HG03378 (cell line): ENCODE results near the gene WDR35.
"Not testable (repeated sequence)": the region's sequence is repeated elsewhere in the genome, so short reads cannot be mapped to it uniquely, and the experiment has no call there.

ENCODE experiments used
- ATAC-seq: cut with Tn5 transposase; IDR thresholded peaks from one replicate; pipeline ENCODE4 v1.9.1; 2021; ENCODE audit warnings: mild to moderate bottlenecking, moderate library complexity; ENCODE audit not compliant: unreplicated experiment

Gene WDR35

DNA sequence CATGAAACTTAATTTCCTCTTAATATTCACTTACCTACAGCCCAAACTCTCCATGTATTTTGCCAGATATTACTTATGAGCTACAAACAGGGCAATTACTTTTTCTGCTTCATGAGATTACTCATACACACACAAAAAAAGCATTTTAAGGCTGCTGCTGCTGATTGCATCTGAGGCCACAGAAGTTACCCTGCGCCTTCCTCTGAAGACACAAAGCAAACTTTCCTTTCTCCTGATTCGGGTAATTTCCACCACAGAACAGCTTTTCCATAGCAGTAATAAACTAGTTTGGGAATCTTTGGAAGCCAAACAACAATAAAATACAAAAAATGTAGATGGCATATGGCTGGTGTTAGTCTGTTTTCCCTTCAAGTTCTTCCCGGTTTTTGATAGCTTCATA lies 94.4 kb downstream of the WDR35 start:
- ATAC-seq = no peak

DNA sequence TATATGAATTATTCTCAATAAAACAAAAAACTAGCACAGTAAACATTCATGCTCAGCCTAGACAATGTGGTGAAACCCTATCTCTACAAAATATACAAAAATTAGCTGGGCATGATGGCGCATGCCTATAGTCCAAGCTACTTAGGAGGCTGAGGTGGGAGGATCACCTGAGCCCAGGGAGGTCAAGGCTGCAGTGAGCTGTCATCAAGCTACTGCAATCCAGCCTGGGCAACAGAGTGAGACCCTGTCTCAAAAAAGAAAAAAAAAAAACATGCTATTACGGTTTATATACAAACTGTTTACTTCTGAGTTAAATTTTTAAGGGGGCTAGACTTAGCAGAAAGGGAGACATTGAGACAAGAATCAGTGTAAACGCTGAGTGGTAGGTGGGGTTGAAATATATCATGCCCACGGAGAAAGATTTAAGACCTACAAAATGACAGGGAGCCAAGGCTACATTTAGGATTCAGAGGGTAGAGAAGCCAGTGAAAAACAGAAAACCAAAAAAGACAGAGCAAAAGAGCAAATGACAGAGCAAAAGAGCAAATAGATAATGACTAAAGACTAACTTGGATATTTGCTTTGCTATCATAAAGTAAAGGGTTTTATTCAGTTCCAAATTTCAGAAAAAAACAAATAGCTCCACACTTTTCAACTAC lies 95.6 kb downstream of the WDR35 start:
- peak; percentile 11 for ATAC-seq

DNA sequence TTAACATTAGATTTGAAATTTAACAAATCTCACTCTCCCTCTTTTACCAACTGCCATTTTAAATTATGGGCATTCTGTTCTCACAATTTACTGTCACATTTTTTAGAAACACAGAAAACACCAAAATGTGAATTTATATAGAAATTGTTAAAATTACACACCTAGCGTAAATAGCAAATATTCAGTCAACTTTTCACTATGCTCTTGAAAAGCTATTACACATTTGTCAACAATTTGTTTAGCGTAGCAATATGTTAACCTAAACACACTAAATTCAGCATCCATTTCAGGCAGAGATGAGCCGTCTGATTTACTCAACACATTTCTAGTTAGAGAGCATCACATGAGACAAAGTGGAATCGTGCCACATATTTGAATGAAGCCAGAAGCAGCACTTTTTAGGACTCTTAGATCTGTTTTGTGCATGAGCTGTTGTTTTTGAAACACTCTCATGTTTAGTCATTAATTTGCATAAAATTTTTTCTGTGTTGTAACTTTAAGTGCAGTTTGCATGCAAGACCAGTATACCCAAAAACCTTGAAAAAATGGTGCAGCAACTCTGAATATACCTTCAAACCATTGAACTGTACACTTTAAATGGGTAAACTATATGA lies 96.3 kb downstream of the WDR35 start:
- ATAC-seq = peak; percentile 84

DNA sequence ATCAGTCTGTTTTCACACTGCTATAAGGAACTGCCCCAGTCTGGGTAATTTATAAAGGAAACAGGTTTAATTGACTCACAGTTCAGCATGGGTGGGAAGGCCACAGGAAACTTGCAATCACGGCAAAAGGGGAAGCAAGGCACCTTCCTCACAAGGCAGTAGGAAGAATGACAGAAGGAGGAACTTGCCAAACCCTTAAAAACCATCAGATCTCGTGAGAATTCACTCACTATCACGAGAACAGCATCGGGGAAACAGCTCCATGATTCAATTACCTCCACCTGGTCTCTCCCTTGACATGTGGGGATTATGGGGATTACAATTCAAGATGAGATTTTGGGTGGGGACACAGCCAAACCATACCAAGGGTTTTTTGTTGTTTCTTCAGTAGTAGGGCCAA lies 97.9 kb downstream of the WDR35 start:
- not testable (repeated sequence) for ATAC-seq

DNA sequence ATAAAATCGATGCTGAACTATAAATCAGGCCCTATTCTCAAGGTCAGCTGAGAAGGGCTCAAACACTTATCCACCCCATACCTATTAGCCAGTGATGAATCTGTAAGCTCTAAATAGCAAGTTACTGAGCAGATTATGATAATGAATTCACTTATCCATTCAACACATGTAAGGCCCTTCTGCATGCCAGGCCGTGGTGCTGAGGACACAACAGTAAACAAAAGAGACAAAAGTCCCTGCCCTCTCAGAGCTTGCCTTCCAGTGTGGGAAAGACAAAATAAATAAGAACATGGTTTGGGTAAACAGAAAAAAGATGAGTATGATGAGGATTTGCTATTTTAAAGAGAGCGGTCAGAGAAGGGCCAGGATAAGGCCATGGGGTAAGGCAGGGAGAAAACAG lies 99.8 kb downstream of the WDR35 start:
- no peak for ATAC-seq

DNA sequence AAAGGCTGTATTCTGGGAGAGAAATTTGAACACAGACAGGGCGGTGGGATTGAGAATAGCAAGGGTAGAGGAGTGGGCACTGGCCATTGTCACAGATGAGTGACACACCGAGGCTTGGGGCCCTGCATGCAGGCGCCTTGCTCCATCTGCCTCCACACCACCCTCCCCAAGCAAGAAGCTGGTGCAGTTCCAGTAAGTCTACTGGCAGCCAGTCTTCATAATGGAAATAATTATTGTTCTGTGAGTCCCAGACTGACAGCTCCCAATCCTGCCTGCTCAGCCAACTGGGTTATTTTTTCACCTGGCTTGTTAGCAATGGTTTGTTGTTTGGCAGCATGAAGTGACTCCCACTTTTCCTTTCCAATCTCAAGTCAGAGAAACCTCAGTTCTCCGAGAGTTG lies 101.1 kb downstream of the WDR35 start:
- no peak for ATAC-seq

DNA sequence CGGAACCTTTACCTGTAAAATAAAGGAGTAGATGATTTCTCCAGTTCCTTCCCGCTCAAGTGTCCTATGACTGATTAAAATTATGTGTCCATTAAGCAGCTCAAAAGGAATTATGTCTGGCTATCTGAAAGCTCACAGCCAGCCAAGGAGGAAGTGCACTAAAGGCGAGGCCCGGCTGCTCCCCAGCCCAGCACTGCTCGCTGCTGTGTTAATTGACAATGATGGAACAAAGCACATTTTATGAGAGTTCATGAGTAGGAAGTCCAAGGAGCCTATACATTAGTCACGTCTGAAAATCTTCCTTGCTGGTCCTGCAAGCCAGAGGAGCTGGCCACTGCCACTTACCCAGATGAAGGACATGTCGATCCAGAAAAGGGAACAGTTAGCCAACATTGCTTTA lies 102.4 kb downstream of the WDR35 start:
- no peak for ATAC-seq

DNA sequence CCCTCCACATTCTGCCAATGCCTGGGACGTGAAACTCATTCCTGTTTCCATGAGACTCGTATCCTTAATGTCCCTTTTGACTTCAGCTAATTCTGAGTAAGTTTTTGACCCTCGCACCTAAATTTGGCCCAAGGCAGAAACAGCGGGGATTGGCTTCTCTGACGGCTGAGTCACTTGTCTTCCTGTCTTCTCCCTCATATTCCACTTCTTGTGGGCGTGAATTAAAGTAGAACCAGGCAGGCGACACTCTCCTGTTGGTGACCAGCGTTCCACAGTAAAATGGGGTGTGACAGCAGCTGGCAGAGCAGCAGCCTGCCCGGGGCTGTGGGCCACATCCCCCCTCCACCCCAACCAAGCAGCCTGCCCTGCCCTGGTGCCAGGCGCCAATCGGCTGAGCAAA lies 103.6 kb downstream of the WDR35 start:
- no peak for ATAC-seq

DNA sequence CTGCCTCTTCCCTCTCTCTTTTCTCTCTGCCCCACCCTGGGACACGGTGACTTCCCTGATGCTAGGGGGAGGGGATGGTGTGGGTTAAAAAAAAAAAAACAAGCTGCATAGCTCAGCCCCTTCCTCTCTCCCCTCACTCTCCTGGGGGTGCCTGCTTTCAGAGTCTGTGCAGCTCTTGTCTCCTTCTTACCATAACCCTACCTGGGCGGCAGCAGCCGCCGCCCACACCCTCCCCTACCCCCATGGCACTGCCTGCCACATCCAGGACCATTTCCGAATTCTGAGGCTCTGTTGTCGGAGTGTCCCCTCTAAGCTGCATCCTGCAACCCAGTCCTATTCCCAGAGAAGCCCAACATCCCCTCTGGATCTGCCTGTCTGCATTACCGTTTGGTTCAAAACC lies 104.1 kb downstream of the WDR35 start:
- ATAC-seq = no peak

DNA sequence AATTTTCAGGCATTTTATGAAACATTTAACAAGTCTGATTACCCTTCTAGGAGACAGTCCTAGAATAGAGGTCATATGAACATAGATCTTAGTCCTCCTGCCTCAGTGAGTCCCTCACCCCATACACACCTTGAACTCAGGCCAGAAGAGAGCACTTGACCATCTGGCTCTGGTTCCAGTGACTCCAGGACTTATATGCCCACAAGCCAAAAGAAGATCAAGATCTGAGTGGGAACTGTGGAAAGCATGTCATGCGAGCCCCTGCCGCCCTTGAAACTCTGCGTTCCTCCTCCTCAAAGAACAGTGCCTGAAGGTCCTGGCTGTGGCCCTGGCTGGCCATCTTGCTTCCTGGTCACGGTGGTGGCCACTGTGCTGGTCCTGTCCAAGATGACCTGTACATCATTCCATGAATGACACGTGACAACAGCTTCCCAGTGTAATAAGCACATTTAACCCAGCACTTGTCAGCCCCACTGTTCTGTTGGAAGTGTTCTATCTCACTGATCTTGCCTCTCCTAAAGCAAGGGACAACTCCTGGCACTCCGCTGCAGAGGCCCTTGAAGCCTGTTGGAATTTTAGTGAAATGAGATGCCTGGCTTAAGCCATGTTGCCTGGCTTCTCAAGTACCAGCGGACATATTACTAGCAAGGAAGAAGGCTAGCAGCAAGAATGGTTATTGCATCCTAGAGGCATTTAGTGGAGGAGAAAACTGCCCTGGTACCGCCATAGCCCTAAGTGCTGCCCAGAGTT lies 105.8 kb downstream of the WDR35 start:
- ATAC-seq = no peak

DNA sequence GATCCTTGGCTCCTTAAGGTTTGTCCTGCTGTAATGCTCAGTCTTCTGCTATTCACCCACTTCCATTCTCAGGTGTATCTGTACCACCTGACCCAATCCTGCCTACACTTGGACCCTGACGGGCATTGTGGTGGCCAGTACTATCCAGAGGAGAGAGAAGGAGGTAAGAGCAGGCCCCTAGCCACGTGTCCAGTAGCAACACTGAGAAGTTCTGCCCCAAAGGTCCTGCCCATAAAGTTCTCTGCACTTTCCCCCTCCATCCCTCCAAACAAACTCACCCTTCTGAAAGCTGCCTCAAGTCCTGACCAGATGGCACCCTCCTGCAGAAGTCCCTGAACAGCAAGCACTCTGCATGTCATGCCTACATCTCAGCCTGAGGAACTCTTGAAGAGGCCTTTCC lies 106.4 kb downstream of the WDR35 start:
- ATAC-seq = no peak

DNA sequence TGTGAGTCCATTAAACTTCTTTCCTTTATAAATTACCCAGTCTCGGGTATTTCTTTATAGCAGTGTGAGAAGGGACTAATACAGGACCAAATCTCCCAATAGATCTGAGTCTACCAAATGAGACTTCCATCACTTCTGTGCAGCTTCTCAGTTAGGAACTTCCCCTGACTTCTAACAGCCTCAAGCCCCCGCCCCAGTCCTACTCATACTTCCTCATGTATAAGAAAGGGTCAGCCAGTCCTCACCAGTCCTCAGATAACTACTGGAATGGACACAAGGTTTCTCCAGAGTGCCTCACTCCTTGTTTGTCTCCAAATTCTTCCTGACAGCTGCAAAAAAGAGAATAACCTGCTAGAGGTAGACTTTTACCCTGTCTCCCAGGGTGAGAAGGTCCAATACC lies 107.6 kb downstream of the WDR35 start:
- no peak for ATAC-seq

DNA sequence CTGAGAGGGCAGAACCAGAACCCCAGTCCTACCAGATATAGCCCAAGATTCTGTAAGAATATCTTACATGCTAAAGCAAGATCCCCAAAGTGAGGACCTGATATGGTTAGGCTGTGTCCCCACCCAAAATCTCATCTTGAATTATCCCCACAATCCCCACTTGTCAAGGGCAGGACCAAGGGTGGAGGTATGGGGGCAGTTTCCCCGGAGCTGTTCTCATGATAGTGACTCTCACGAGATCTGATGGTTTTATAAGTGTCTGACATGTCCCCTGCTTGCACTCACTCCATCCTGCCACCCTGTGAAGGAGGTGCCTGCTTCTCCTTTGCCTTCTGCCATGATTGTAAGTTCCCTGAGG lies 108.0 kb downstream of the WDR35 start:
- ATAC-seq = no peak

DNA sequence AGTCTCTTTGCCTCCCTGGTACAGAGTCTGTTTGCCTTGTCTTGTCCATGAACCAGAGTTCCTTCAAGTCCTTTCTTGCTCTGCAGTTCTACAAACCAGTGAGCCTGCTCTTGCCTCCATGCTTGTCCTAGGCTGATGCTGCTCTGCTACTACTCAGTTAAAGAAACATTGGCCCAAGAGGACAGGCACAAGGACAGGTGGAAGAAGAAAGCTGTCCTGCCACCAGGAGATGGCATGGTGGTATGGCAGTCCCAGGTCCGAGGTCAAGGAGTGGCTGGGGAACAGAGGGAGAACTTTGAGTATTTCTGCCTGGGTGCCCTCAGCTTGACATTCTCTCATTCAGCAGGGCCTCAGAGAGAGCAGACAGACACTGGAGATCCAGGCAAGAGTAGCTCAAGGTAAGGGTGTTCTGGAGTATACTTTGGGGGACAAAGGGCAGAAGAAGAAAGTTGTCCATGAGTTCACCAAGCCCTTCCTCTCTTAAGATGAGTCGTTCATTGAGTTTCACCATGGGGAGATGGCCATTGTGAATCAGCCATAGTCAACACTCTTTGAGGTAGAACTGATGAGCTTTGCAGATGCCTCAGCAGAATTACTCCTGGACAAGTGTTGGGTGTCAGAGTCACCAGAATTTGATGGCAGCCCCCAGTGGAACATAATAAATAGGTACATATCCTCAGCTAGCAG lies 108.5 kb downstream of the WDR35 start:
- ATAC-seq = no peak

DNA sequence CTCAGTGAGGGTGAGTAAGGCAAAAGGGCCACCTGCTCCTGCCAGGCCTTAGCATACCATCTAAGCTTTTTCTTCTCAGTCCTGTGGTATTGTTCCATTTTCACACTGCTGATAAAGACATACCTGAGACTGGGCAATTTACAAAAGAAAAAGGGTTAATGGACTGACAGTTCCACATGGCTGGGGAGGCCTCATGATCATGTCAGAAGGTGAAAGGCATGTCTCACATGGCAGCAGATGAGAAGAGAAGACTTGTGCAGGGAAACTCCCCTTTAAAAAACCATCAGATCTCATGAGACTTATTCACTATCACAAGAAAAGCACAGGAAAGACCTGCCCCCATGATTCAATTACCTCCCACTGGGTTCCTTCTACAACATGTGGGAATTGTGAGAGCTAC lies 109.7 kb downstream of the WDR35 start:
- not testable (repeated sequence) for ATAC-seq

DNA sequence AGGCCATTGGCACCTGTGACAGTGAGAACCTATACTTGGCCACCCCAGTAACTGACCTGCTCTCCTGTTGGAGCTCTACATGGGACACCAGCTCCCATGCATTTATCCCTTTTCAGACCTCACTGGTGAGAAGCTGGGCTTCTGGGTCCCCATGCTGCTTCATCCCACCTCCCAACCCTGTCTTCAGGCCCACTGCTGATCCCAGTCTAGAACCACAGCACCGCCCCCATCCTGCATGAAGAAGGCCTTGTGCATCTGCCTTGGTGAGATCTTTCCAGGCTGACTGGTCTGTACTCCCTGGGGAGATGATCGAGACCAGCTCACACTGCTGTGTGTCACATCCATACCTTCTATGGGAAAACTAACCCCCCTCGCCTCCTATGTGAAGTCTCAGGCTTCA lies 110.8 kb downstream of the WDR35 start:
- no peak for ATAC-seq

DNA sequence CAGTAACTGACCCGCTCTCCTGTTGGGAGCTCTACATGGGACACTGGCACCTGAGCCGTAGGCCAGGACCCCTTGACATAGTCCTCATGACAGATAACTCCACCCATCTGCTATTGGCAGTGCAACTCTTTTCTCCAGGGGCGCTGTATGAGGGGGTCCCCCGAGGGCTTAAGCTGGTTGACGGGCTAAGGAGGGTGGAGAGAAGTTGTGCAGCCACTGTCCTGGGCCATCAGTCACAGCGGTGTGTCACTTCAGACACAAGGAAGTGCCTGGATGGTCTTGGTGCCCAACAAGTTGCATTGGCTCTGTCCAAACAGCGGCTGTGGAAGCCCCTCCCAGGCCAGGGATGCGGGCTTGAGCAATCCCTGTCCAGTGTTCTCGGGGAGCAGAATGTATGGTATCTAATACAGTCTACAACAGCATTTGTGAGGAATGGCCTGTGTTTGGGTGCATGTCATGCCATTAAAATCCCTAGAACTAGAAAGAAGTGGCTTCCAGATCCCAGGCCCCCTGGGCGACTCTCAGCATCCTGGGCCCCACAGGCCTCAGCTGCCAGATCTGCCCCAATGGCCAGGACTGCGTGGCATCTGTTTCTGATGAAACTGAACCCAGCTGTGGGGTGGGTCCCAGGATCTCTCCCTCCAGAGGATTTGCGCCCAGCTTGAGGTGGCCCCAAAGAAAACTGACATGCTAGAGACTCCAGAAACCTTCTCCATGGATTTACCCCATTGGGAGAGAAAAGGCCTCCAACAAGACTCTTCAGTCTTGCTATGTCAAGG lies 111.4 kb downstream of the WDR35 start:
- ATAC-seq = no peak

DNA sequence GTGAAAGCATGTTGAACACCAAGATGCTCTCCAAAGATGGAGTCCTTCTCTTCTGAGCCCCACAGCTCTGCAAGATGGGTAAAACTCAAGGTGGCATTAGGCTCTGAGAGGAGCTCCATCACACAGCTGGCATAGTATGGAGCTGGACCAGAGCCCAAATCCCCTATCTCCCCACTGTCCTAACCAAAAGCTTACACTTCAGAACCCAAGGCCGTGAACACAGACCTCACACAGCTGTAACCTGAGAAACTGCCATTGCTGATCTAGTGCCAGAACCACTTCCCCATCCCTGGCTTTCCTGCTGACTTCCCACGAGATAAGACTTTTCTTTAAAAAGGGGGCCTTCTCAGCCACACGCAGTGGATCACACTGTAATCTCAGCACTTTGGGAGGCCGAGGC lies 113.2 kb downstream of the WDR35 start:
- ATAC-seq = no peak

DNA sequence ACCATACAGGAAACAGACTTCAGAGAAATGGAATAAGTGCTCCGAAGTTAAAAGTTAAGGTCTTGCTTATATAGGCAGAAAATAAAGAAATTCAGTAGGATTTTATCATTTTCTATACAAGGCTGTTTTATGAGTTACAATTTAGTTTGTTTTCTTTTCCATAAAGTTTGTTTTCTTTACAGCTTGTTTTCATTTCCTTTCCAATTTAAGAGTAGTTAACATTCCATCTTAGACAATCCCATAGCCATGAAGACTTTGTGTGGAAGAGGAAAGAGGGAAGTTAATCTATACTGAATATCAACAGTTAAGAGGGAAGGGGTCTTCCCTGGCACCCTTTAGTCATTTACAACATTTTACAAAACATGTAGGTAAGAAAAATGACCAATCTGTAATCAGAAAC lies 114.6 kb downstream of the WDR35 start:
- no peak for ATAC-seq

DNA sequence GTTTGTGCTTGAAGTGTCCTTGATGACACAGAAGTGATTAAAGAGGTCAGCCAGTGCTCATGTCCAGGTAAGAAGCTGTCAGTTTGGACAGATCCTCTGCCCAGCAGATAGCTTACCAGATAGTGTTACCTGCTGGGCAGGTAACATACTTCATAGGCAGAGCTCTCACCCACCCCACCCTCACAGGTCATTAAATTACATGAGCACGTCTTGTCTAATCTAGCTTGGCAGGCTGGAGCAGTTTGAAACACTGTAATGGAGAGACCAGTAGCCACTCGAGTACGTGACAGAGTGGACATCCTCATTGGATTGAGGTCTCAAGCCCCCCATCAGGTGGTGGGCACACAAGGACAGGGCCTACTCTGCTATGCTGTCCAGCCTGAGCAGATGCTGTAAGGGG lies 115.2 kb downstream of the WDR35 start:
- ATAC-seq = no peak

DNA sequence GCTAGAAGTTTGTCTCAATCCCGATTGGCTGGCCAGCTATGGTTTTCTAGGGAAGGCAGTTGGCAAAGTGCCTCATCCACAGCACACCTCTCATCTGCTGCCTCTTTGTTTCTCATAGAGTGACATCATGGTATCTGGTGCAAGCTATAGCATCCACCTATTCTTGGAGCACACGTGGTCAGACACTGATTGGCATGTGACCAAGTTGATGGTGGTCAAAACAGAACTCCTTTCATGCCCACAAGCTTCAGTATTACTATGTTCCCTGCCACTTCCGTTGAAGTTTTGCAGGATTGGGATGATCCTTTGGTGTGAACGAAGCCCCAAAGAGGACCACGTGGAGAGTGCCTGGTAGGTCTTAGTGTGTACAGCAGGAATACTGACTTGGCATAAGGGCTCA lies 116.9 kb downstream of the WDR35 start:
- no peak for ATAC-seq
